Right cardiac atrium (tissue), 5 donors: ENCODE results near the gene PLEKHG4B. TPM values are rescaled to one million over a fixed set of nuclear protein-coding genes. Genes with fewer than 3 reads are reported as not detected.

Source experiments
- ATAC-seq, 2 donors: fragments of 200-7000 bp; cut with Tn5 transposase; one replicate each; pipeline versions ENCODE4 v1.8.0 to v1.9.1; 2020; ENCODE audit warnings: moderate library complexity in 2 of 2, mild to moderate bottlenecking in 1 of 2
- DNase-seq, 3 donors: peaks; one replicate each; pipeline ENCODE4 v3.0.0-alpha.2; 2020
- H3K27ac ChIP-seq: one replicate; pipeline ENCODE4 v1.5.1; 2013; ENCODE audit warnings: mild to moderate bottlenecking, low read length, control low read depth, moderate library complexity
- H3K27me3 ChIP-seq: one replicate; pipeline ENCODE4 v1.6.1; 2013; ENCODE audit not compliant: control insufficient read depth, insufficient read depth
- H3K4me1 ChIP-seq: one replicate; pipeline ENCODE4 v1.6.1; 2013; ENCODE audit warnings: low read length; ENCODE audit not compliant: control insufficient read depth, insufficient read depth
- H3K4me3 ChIP-seq: one replicate; pipeline ENCODE4 v1.5.1; 2013; ENCODE audit warnings: low read length, control low read depth
- H3K9me3 ChIP-seq: one replicate; pipeline ENCODE4 v1.6.1; 2013; ENCODE audit warnings: low read length; ENCODE audit not compliant: control insufficient read depth
- WGBS: extraction: QIAGEN DNeasy Blood & Tissue Kit; methylation state at CpG from one replicate; pipeline ENCODE4 v1.1.7; 2013; 5-methylcytosine and 5-hydroxymethylcytosine counted together
- intact Hi-C, 4 donors: fragments of 100-400 bp; cut with DNase I; formaldehyde crosslinking; loops; one replicate each; pipeline versions ENCODE4 v1.11.0 to v1.14.0; 2022 to 2023
- polyA plus RNA-seq: library from polyadenylated mRNA; stranded (reverse); fragments of 200-250 nt; gene quantifications from one replicate; pipeline ENCODE4 v1.2.3, GENCODE V29; 2013
- total RNA-seq, 4 donors: library from RNA; stranded (reverse); fragmentation: NEBNext Ultra II Directional; extraction: Animal tissue kit (Norgen Biotek cat#: 25700); gene quantifications; one replicate each; pipeline ENCODE4 v1.2.1, GENCODE V29; 2021
- donor health status: healthy with polysubstance abuse.
- donor health status: DM: no; HTN: yes; CAD: no.
- donor health status: DM: no; HTN: no; CAD: no.
- donor health status: DM: no; HTN: yes; CAD: no; lungs with severe emphysema.
- donor health status: DM: yes; HTN: yes; CAD: no.

The PLEKHG4B gene
- total and polyA plus RNA-seq, 5 donors, result under 0.01 to 0.06 TPM; not detected in 3

DNA sequence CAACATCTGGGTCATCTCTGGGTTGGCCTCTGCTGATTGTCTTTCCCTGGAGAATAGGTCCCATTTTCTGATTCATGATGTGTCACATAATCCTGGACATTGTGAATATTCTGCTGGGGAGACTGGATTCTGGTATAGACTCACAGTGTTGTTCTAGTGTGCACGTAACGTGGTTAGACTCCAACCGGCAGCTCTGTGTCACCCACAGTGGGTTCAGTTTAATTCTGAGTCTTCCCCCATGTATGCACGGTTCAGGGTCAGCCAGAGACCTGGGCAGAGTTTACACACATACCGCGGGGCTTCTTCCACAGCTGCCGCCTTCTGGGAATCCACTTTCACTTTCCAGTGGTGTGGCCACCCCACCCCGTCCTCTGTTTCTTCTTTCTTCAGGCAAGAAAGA, 61.3 kb downstream of the PLEKHG4B start:
- no peak overlapping the region for H3K27ac ChIP-seq
- no peak overlapping the region for H3K4me3 ChIP-seq
- WGBS, result 85% methylated on average over 8 of the region's 8 CpGs
- H3K4me1 ChIP-seq, result no peaks in the 10 kb centered on the region
- intact Hi-C loops, result no loop called here
- H3K9me3 ChIP-seq, result no peaks in the 10 kb centered on the region
- H3K27me3 ChIP-seq, result peaks cover 3% of the 10 kb centered on the region
- ATAC-seq (no peak), DNase-seq (no peak)

DNA sequence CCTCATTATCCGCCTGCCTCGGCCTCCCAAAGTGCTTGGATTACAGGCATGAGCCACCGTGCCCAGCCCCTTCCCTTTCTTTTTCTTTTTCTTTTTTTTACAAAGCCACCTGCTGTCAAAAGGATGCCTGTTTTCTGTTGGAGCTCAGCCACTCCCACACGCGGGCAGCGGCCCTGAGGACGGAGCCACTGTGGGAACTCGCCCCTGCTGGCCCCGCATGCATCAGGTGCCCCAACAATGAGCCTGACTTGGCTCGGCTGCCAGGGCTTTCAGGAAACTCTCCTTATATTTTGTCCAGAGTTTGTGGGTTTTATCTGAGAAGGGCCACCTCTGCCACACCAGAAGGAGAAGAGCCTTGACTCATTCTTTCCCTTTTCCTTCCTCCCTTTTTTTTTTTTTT, 62.3 kb downstream of the PLEKHG4B start:
- no peaks in the 10 kb centered on the region for H3K4me1 ChIP-seq
- no peak overlapping the region for H3K27ac ChIP-seq
- WGBS, result 68% methylated on average over 10 of the region's 10 CpGs
- ATAC-seq (no peak), DNase-seq (no peak)
- no peak overlapping the region for H3K4me3 ChIP-seq
- H3K9me3 ChIP-seq, result no peaks in the 10 kb centered on the region
- intact Hi-C loops, result no loop called here
- peaks cover 3% of the 10 kb centered on the region for H3K27me3 ChIP-seq

DNA sequence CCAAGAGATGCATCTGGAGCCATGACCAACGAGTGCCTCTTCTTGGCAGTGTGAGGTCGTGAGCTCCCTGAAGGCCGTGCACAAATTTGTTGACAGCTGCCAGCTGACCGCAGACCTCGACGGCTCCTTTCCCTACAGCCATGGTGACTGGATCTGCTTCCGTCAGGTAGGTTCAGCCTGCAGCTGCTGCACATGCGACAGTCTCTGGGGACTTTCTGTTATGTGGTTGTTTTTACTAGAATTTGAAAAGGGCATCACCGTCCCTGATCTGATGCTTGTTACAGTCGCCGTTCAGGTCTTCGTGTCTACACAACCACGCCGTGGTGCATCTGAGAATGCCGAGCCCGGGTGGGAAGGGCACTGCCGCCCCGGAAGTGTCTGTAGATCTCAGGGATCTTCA, 62.9 kb downstream of the PLEKHG4B start:
- Histone ChIP-seq H3K4me3 (no peak overlapping the region), H3K27ac (no peak overlapping the region), H3K4me1 (no peaks in the 10 kb centered on the region), H3K27me3 (peaks cover 3% of the 10 kb centered on the region), H3K9me3 (no peaks in the 10 kb centered on the region)
- intact Hi-C loops, result no loop called here
- DNase-seq (no peak), ATAC-seq (no peak)
- WGBS, result 87% methylated on average over 18 of the region's 18 CpGs

DNA sequence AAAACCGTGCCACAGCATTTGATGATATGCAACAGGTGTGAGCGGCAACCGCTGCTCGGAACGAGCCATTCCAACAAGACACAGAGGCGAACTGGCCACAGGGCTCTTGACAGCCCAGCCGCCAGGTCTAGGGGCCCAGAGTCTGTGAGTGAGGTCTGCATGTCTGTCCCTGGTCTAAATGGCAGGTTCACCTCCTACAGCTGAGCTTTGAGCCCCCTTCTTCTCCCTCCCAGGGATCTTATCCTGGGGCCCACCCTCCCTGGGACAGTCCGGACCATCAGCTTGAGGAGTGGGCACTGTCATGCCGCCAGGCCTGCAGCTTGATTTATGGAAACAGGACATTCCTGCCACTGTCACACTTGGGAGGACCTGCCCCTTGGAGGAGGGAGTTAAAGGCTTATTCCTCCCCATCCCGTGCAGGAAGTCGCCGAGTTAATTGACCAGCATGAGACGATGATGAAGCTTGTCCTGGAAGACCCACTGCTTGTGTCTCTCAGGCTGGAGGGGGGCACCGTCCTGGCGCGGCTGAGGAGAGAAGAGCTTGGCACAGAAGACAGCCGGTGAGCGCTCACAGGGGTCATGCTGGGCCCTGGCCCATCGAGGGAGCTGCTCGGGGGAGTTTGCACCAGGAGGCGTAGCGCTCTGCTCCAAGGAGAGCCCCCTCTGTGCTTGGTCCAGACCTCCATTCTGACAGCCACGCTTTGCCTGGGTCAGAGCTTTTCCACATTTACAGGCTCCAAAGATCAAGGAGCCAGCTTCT, 63.9 kb downstream of the PLEKHG4B start:
- Histone ChIP-seq H3K4me1 (no peaks in the 10 kb centered on the region), H3K27ac (no peak overlapping the region), H3K4me3 (no peak overlapping the region), H3K9me3 (no peaks in the 10 kb centered on the region), H3K27me3 (peaks cover 3% of the 10 kb centered on the region)
- intact Hi-C loops, result no loop called here
- ATAC-seq, result no peak
- WGBS, result 91% methylated on average over 23 of the region's 23 CpGs
- no peak for DNase-seq

DNA sequence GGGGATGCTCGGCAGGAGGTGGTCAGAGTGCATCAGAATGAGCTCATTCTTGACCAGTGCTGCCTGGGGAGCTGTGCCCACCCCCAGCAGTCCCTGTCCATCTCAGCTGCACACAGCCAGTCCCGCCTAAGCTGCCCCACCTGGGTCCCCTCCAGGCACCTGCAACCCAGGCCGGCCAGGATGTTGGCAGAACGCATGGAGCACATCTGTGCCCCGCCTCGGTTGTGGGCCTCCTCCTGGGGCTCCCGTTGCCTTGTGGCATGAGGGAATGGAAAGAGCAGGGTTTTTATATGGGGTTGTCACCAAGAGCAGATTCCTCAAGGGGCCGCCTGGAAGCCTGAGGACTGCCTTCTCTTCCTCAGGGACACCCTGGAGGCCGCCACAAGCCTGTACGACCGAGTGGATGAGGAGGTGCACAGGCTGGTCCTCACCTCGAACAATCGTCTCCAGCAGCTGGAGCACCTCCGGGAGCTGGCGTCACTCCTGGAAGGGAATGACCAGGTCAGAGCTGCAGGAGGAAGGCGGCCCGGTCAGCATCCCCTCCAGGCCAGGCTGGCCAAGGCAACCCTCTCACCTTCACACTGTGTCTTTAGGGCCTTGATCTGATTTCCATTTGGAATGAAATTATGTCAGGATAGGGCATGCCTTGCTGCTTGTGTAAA, 64.6 kb downstream of the PLEKHG4B start:
- H3K9me3 ChIP-seq, result no peaks in the 10 kb centered on the region
- no peak overlapping the region for H3K27ac ChIP-seq
- 86% methylated on average over 17 of the region's 17 CpGs for WGBS
- peaks cover 3% of the 10 kb centered on the region for H3K27me3 ChIP-seq
- H3K4me1 ChIP-seq, result no peaks in the 10 kb centered on the region
- intact Hi-C loops, result no loop called here
- ATAC-seq (no peak), DNase-seq (no peak)
- no peak overlapping the region for H3K4me3 ChIP-seq

DNA sequence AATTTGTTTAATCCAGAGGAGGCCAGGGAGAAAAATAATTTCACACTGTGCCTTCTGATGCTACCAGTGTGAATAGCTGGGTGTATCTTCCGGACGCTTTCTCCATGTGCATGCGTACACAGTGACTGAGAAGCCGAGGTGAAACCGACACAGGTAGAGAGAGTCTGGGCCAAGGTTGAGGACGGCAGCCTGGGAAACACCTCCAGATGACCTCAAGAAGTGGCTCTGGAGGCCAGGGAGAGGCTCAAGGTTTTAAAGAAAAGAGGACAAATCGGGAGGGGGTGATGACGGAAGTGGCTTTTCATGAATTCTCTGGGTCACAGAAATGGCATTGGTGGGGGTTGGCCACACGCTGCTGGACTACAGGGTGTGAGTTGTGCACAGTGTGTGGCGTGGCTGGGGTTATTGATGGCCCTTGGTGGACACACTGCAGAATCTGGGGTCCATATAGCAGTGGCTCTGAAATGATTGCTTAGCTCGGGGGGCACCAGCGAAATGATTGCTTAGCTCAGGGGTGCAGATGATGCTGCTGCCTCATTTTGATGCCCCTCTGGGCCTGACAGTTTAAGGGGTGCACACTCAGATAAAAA, 65.3 kb downstream of the PLEKHG4B start:
- intact Hi-C loops, result no loop called here
- Histone ChIP-seq H3K27me3 (peaks cover 3% of the 10 kb centered on the region), H3K9me3 (no peaks in the 10 kb centered on the region), H3K4me1 (no peaks in the 10 kb centered on the region), H3K4me3 (no peak overlapping the region), H3K27ac (no peak overlapping the region)
- 90% methylated on average over 12 of the region's 12 CpGs for WGBS
- DNase-seq (no peak), ATAC-seq (no peak)

DNA sequence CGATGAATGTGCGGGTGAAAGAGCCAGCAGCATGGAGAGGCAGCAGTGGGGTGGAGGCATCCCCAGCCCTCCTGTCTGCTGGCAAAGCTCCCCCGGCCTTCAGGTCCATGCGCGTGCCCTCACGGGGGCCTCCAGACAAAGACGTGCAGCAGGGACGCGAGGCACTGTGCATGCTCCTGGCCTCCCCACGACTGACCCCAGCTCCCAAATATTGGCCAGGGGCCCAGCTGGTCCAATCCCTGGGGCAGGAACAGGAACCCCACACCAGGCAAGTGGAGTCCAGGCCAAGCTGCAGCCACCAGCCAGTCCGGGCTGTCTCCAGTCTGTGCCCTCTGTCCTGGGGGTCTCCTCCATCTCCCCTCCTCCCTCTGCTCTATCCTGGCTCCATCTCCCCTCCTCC, 65.8 kb downstream of the PLEKHG4B start:
- Histone ChIP-seq H3K9me3 (no peaks in the 10 kb centered on the region), H3K4me3 (no peak overlapping the region), H3K27me3 (peaks cover 3% of the 10 kb centered on the region), H3K27ac (no peak overlapping the region), H3K4me1 (no peaks in the 10 kb centered on the region)
- DNase-seq (no peak), ATAC-seq (no peak)
- intact Hi-C loops, result no loop called here
- WGBS, result 78% methylated on average over 11 of the region's 11 CpGs

DNA sequence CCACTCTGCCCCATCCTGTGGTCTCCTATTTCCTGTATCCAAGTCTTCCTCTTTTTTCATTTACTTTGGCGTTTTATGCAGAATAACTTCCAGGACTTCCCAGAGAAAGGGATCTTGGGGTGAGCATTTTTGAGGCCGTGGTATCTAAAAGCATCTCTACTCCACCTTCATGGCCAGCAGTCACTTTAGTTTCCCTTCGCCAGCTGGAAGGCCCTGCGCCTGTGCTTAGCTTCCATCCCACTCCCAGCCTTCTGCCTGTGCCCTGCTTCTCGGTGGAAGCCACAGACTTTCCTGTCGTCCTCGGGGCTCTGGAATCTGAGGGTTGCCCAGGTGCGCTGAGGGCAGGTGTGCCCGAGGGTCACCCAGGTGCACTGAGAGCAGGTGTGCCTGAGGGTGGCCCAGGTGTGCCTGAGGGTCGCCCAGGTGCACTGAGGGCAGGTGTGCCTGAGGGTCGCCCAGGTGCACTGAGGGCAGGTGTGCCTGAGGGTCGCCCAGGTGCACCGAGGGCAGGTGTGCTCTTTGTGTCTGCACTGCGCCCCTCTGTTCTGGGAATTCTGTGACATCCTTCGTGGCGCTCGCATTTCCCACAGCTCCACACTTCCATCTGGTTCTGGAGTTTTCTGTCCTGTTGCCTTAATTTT, 67.0 kb downstream of the PLEKHG4B start:
- DNase-seq (no peak), ATAC-seq (no peak)
- H3K4me3 ChIP-seq, result no peak overlapping the region
- H3K27me3 ChIP-seq, result no peaks in the 10 kb centered on the region
- intact Hi-C loops, result no loop called here
- H3K9me3 ChIP-seq, result no peaks in the 10 kb centered on the region
- 82% methylated on average over 17 of the region's 17 CpGs for WGBS
- H3K27ac ChIP-seq, result no peak overlapping the region
- H3K4me1 ChIP-seq, result no peaks in the 10 kb centered on the region

DNA sequence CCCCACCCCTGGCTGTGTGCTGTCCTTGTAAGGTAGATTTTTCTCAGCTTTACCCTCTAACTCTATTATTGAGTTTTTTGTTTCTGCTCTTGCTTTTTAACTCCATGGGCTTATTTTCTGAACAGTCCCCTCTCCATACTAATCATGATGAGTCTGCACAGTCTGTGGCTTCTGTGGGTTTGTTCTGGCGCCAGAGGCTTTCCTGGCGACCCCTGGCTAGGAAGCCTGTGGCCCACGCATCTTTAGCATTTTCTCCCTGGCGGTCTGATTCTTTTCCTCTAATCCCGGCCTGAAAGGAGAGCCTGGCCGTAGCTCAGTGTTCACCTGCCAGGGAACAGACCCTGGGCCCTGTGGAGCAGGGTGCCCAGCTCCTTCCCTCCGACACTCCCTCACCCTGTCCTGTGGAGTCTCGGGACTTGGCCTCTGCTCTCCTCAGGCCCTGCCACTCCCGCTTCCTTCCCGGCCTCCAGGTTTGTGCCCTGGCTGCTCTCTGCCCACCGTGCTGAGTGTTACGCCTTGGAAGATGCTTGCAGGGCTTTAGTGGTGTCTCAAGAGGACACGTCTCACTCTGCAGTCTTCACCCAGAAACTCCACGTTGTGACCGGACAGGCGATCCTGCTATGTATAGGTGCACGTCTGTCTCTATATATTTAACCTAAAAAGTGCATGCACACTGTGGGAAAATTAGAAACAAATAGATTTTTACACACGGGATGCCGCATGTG, 67.6 kb downstream of the PLEKHG4B start:
- Histone ChIP-seq H3K4me3 (no peak overlapping the region), H3K27ac (no peak overlapping the region), H3K9me3 (no peaks in the 10 kb centered on the region), H3K27me3 (no peaks in the 10 kb centered on the region), H3K4me1 (no peaks in the 10 kb centered on the region)
- ATAC-seq, result no peak
- intact Hi-C loops, result no loop called here
- WGBS, result 66% methylated on average over 19 of the region's 19 CpGs
- DNase-seq, result no peak

DNA sequence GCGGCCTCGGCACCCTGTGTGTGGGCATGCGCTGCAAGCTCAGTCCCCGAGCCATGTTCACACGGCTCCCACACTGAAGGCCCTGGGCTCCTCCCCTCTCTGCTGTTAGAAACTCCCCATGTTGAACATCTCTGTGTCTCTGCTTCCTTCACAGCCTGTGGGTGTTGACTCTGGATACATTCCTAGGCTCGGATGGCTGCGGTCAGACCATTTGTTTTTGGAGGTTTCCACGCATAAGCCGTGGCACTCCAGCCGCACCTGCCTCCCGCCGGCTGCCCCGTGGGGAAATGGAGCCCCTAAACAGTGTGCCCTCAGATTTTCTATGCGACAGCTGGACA, 68.2 kb downstream of the PLEKHG4B start:
- Histone ChIP-seq H3K4me3 (no peak overlapping the region), H3K27me3 (no peaks in the 10 kb centered on the region), H3K9me3 (no peaks in the 10 kb centered on the region), H3K27ac (no peak overlapping the region), H3K4me1 (no peaks in the 10 kb centered on the region)
- no peak for ATAC-seq
- 81% methylated on average over 14 of the region's 14 CpGs for WGBS
- intact Hi-C loops, result no loop called here
- DNase-seq, result no peak
